OCI-LY1 (cell line): ENCODE results near the gene PLEKHG3.

ENCODE experiments used
- CTCF ChIP-seq: fragments of 200-600 bp; sonication (generic), shearing (Covaris generic); IDR thresholded peaks from 2 replicates; pipeline ENCODE4 v1.5.1; 2017; ENCODE audit warnings: mild to moderate bottlenecking, antibody characterized with exemption, low read length, moderate library complexity, mixed read lengths
- EZH2 ChIP-seq: fragments of 200-600 bp; sonication (generic), shearing (Covaris generic); IDR thresholded peaks from 2 replicates; pipeline ENCODE4 v1.8.0; 2017; ENCODE audit warnings: borderline replicate concordance, mixed run types, mild to moderate bottlenecking, antibody characterized with exemption, low read length, moderate library complexity, mixed read lengths

GRCh38 chr14:64787619-64788018, 83.4 kb downstream of the PLEKHG3 start:
- TF ChIP-seq CTCF (no peak), EZH2 (no peak)
